RWPE1 (cell line): Measurements from ENCODE around the gene HCN4.
A peak's percentile ranks its signal among the peaks of the same experiment; 100 is the strongest.
"Not testable (repeated sequence)": the region's sequence is repeated elsewhere in the genome, so short reads cannot be mapped to it uniquely, and the experiment has no call there.

Experiments
- CTCF ChIA-PET: fragments of 350-600 bp; sonication (Branson Sonifier 250); formaldehyde crosslinking; extraction: SDS; loops from one replicate; lab custom pipeline; 2021; lab: Yijun Ruan, JAX
- POLR2A ChIA-PET: fragments of 400-600 bp; formaldehyde crosslinking; extraction: SDS; loops from one replicate; lab custom pipeline; 2020; ENCODE audit warnings: antibody characterized with exemption; ENCODE audit not compliant: low non-redundant PET; lab: Yijun Ruan, JAX
- DNase-seq: peaks from one replicate; pipeline ENCODE4 v3.0.0; 2012; ENCODE audit warnings: low spot score
- H3K27ac ChIP-seq: fragments of 450-650 bp; 2 replicates; pipeline ENCODE4 v1.5.1; 2017
- TF ChIP-seq, protein P1 (sequence below): fragments of 450-650 bp; conservative IDR thresholded peaks from 2 replicates; pipeline ENCODE4 v1.5.1; 2017; ENCODE audit warnings: low read depth, mild to moderate bottlenecking

HCN4 gene

DNA sequence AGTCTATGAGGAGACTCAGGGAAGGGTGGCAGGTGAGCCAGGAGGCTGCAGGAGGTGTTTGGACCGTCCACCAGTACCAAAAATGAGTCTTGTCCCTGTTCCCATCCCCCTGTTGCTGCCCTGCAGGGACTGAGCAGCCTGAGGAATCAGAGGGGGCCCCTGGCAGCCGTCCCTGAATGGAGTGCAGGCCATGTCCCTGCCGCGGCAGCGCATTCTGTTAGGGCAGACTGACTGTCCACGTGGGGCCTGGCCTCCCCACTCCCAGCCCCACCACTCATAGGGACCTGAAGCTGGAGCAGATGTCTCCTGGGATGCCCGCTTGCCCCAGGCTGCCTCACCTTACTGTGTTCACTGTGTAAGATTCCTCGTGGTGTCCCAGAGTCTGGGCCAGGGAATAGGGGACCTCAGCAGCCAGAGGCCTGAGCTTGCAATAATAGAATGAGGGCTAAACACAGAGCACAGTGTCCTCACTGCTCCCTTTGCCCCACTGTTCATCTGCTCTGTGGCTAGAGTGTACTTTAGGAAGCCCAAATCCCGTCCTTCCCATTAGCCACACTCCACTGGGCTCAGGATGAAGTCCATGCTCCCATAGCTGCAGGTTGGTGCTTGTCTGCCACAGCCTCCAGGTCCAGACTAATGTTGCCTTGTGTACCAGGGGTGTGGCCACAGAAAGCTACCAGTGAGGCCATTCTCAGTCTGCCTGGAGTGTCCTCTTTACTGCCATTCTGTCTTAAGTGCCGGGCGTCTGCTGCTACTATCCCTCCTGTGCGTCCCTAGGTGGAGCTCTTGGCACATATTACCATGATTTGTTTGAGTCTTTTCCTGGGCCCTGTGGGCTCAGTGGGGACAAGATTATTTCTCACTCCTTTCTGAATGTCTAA lies 63.2 kb downstream of the HCN4 start:
- TF ChIP-seq, protein P1, sequence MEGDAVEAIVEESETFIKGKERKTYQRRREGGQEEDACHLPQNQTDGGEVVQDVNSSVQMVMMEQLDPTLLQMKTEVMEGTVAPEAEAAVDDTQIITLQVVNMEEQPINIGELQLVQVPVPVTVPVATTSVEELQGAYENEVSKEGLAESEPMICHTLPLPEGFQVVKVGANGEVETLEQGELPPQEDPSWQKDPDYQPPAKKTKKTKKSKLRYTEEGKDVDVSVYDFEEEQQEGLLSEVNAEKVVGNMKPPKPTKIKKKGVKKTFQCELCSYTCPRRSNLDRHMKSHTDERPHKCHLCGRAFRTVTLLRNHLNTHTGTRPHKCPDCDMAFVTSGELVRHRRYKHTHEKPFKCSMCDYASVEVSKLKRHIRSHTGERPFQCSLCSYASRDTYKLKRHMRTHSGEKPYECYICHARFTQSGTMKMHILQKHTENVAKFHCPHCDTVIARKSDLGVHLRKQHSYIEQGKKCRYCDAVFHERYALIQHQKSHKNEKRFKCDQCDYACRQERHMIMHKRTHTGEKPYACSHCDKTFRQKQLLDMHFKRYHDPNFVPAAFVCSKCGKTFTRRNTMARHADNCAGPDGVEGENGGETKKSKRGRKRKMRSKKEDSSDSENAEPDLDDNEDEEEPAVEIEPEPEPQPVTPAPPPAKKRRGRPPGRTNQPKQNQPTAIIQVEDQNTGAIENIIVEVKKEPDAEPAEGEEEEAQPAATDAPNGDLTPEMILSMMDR, result peak; percentile 73
- peak; percentile 74 for DNase-seq
- H3K27ac ChIP-seq, result no peak overlapping the region
- ChIA-PET POLR2A (no interaction called here), CTCF (interaction anchor here (0.5 to 1.6 kb wide), 10 partner anchors 13 to 476 kb away, joined by 3 to 6 read pairs (median 3); no protein-coding TSS in a partner anchor)

DNA sequence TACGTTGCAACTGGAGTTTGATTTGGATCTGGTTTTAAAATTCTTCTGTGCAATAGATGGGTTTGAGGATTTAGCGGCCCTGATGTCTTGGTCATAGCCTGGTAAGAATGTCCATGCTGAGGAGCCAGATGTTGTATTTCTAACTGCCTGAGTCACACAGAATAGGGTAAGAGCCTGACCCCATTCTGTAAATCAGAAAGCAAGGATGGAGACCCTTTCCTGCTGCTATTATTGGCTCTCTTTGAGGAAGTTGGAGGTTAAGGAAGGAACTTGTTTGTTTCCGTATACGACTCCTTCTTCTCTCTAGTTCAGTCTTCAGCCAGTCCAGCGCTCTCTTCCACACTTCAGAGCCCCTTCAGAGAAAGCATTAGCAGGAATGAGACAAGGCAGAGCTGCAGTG lies 65.1 kb downstream of the HCN4 start:
- CTCF ChIA-PET, result interaction anchor here (1.6 kb wide), 1 partner anchor 333 kb away, joined by 4 read pairs; no protein-coding TSS in a partner anchor
- H3K27ac ChIP-seq, result no peak overlapping the region
- DNase-seq, result no peak
- TF ChIP-seq, protein P1, result no peak
- POLR2A ChIA-PET, result no interaction called here

DNA sequence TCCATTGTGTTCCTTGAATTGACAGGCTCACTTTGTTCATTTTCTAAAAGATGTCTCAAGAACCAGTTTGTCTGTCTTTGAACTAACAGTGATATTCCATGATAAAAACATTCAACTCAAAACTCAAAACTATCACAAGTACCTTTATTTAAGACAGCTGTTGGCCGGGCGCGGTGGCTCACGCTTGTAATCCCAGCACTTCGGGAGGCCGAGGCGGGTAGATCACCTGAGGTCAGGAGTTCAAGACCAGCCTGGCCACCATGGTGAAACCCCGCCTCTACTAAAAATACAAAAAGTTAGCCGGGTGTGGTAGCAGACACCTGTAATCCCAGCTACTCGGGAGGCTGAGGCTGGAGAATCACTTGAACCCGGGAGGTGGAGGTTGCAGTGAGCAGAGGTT lies 68.5 kb downstream of the HCN4 start:
- H3K27ac ChIP-seq, CTCF ChIA-PET, DNase-seq: not testable (repeated sequence)
- POLR2A ChIA-PET, result interaction anchor here (0.5 kb wide), 1 partner anchor 11 kb away, joined by 3 read pairs; no protein-coding TSS in a partner anchor

DNA sequence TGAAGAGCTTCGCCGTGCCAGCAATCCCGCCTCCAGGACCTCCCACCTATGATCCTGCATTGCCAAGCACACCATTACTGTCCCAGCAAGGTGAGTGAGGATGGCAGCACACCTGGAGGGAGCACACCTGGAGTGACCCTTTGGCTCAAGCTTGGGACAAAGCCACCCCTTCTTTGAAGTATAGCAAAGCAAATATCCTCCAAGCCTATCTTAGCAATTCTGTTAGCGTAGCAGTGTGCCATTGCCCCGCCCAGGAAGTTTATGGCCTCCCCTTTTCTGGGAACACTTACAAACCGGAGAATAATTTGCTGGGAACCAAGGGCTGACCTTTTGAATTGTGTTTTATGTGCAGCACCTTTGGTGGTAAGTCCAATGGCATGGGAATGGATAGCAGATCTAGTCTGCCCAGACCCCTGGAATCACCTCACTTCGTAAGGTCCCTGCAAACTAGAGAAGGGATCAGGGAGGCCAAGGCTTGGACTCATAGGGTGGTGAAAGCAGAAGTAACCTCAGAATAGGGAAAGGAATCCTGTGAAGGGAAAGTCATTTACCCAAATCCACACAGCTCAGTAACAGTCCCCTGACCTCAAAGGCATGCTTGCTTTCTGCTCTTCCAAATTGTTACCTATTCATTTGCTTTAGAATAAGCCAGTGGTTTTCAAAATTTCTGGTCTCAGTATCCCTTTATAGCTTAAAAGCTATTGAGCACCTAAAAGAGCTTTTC lies 70.1 kb downstream of the HCN4 start:
- TF ChIP-seq, protein P1, result no peak
- ChIA-PET CTCF (interaction anchor here (0.6 to 0.7 kb wide), 3 partner anchors 22 to 402 kb away, joined by 3 read pairs; no protein-coding TSS in a partner anchor), POLR2A (no interaction called here)

DNA sequence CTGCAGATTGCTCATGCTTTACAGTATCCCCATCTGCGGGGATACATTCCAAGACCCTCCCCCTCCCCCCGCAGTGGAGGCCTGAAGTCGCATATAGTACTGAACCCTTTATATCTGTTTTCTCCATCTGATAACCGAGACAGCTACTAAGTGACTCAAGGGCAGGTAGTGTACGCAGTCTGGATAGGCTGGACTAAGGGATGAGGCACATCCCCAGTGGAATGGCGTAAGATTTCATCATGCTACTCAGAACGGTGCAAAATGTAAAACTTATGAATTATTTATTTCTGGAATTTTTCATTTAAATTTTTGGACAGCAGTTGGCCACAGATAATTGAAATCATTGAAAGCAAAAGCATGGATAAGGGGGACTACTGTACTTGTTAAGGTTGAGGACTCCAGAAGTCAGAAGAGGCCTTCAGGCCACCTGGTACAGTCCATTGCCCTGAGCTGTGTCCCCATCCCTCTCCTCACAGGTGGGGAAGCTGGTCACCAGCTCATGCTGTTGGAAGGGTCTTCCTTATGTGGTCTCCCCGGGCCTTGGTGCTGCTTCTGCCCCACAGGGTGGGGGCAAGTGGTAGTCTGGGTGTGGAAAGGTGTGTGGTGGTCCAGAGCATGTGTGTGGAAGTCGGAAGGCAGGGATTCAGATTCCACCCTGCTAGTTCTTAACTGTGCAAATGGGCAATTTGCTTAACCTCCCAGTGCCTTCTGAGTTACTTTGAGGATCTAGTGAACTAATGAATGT lies 72.0 kb downstream of the HCN4 start:
- H3K27ac ChIP-seq, result no peak overlapping the region
- DNase-seq, result no peak
- TF ChIP-seq, protein P1, result no peak
- POLR2A ChIA-PET, result no interaction called here
- CTCF ChIA-PET, result interaction anchor here (0.7 kb wide), 1 partner anchor 216 kb away, joined by 3 read pairs; no protein-coding TSS in a partner anchor

More for the DNA sequence above, 70.1 kb downstream of the HCN4 start:
- no peak for DNase-seq
- no peak overlapping the region for H3K27ac ChIP-seq

DNA sequence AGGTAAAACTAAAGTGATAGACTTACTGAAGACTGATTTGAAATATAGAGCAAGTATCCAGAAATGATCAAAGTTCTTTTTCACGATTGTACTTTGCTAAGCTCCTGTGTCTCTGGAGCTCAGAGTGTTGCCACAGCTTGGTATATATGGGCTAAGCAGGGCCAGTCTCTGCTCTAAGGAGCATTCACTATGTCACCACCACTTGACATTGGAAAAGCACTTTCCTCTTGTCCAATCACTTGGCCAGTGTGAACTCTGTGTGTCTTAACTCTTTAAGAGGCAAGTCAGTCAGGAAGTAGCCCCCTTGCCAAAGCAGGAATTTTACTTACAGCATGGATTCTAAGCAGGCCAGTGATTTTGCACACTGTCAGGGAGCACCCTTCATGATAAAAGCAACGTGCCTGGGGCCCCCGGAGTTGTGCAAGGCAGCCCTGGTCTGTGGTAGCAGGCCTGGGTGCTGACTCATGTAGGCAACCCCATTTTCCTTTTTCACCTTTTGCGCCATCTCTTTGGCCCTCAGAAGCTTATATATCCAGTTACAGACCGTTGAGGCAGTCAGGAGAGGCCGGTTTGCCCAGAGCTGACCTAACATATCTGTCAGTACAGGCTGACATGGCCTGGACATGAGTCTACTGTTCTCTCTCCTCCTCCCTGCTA lies 73.0 kb downstream of the HCN4 start:
- CTCF ChIA-PET, result interaction anchor here (0.6 to 0.7 kb wide), 2 partner anchors 20 to 215 kb away, joined by 3 read pairs; no protein-coding TSS in a partner anchor
- H3K27ac ChIP-seq, result no peak overlapping the region
- TF ChIP-seq, protein P1, result no peak
- peak; percentile 42 for DNase-seq
- POLR2A ChIA-PET, result no interaction called here
